GM20431 (cell line): ENCODE measurements around the gene NMUR1.

ENCODE experiments used
- in situ Hi-C: fragments of 300-500 bp; cut with MseI, MboI; formaldehyde crosslinking; loops from one replicate; pipeline ENCODE4 v1.15.0; 2020; ENCODE audit warnings: low sequenced_read_pairs; ENCODE audit not compliant: unreplicated experiment

NMUR1 gene

GRCh38 chr2:231554748-231555545 is 24.7 kb upstream of the NMUR1 start:
- in situ Hi-C loops = no loop called here

GRCh38 chr2:231554327-231554726 is 24.1 kb upstream of the NMUR1 start:
- in situ Hi-C loops = no loop called here

GRCh38 chr2:231552752-231553151 is 22.5 kb upstream of the NMUR1 start:
- in situ Hi-C loops = no loop called here

- in situ Hi-C loops = no loop called here
Measured at GRCh38 chr2:231549446-231550239, 19.4 kb upstream of the NMUR1 start.

GRCh38 chr2:231548752-231549151 is 18.5 kb upstream of the NMUR1 start:
- in situ Hi-C loops = no loop called here

- in situ Hi-C loops = no loop called here
Measured at GRCh38 chr2:231547315-231548110, 17.3 kb upstream of the NMUR1 start.

GRCh38 chr2:231546014-231546715 is 15.9 kb upstream of the NMUR1 start:
- in situ Hi-C loops = no loop called here

GRCh38 chr2:231545105-231545902 is 15.1 kb upstream of the NMUR1 start:
- in situ Hi-C loops = no loop called here

GRCh38 chr2:231542136-231542535 is 11.9 kb upstream of the NMUR1 start:
- in situ Hi-C loops = no loop called here

- in situ Hi-C loops = no loop called here
Measured at GRCh38 chr2:231541645-231542044, 11.4 kb upstream of the NMUR1 start.

GRCh38 chr2:231539991-231540390 is 9.7 kb upstream of the NMUR1 start:
- in situ Hi-C loops = no loop called here

GRCh38 chr2:231535961-231536360 is 5.7 kb upstream of the NMUR1 start:
- in situ Hi-C loops = no loop called here

- in situ Hi-C loops = no loop called here
Measured at GRCh38 chr2:231533777-231534125, 3.5 kb upstream of the NMUR1 start.

- in situ Hi-C loops = no loop called here
Measured at GRCh38 chr2:231533086-231533776, 3.0 kb upstream of the NMUR1 start.

- in situ Hi-C loops = no loop called here
Measured at GRCh38 chr2:231532756-231533035, 2.5 kb upstream of the NMUR1 start.

- in situ Hi-C loops = no loop called here
Measured at GRCh38 chr2:231531883-231532755, 1.9 kb upstream of the NMUR1 start.

- in situ Hi-C loops = no loop called here
Measured at GRCh38 chr2:231531466-231531865, 1.2 kb upstream of the NMUR1 start.

- in situ Hi-C loops = no loop called here
Measured at GRCh38 chr2:231528636-231529030, 1.6 kb downstream of the NMUR1 start.
